ENCODE data around the gene USP12. TPM values are rescaled to one million over a fixed set of nuclear protein-coding genes. Genes with fewer than 3 reads are reported as not detected.
"Not testable (repeated sequence)": the region's sequence is repeated elsewhere in the genome, so short reads cannot be mapped to it uniquely, and the experiment has no call there.

The USP12 gene, protein sequence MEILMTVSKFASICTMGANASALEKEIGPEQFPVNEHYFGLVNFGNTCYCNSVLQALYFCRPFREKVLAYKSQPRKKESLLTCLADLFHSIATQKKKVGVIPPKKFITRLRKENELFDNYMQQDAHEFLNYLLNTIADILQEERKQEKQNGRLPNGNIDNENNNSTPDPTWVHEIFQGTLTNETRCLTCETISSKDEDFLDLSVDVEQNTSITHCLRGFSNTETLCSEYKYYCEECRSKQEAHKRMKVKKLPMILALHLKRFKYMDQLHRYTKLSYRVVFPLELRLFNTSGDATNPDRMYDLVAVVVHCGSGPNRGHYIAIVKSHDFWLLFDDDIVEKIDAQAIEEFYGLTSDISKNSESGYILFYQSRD
- 10 to 100 TPM; 11.6 to 23.0 TPM for total RNA-seq

DNA sequence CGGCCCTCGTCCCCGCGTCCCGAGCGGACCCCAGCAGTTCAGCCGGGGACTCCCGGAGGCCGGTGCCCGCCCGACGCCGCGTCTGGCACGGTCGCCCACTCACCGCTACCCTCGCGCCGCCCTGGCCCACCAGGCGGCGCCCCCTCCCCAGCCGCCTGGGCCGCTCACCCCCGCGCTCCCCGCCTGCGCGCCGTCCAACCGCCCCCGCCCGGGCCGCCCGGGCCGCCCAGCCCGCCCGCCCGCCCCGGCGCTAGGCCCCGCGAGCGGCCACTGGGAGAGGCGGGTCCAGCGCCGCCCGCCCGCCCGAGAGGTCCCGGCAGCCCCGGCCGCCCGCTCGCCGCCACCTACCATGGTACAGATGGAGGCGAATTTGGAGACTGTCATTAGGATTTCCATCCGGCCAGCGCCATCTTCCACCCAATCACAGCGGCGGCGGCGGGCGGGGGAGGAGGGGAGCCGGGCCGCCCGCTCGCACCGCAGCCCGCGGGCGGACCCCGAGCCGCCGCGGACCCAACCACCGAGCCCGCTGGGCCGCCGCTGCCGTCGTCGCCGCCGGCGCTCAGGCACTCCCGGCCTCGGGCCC is at the start of gene USP12:
Gene USP12 (minus strand): TSS at position 568 of the 583 bp plus-strand sequence. CDS start 172 bp downstream, at position 396.
- TF ChIP-seq, protein P1, sequence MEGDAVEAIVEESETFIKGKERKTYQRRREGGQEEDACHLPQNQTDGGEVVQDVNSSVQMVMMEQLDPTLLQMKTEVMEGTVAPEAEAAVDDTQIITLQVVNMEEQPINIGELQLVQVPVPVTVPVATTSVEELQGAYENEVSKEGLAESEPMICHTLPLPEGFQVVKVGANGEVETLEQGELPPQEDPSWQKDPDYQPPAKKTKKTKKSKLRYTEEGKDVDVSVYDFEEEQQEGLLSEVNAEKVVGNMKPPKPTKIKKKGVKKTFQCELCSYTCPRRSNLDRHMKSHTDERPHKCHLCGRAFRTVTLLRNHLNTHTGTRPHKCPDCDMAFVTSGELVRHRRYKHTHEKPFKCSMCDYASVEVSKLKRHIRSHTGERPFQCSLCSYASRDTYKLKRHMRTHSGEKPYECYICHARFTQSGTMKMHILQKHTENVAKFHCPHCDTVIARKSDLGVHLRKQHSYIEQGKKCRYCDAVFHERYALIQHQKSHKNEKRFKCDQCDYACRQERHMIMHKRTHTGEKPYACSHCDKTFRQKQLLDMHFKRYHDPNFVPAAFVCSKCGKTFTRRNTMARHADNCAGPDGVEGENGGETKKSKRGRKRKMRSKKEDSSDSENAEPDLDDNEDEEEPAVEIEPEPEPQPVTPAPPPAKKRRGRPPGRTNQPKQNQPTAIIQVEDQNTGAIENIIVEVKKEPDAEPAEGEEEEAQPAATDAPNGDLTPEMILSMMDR (IDR thresholded peaks at IDR 0.05) = peak in 1 of 2 donors; percentile 42
- H3K36me3 ChIP-seq = no peaks in the 10 kb centered on the region
- no peaks in the 10 kb centered on the region for H3K27me3 ChIP-seq
- H3K9me3 ChIP-seq = no peaks in the 10 kb centered on the region
- H3K4me1 ChIP-seq = peaks cover 0 to 44% of the 10 kb centered on the region in 2 donors
- no peak for DNase-seq (ENCODE audit: low spot score)
- H3K4me3 ChIP-seq = peak within 1 kb of the TSS; percentile 74 to 78
- H3K27ac ChIP-seq = peak within 1 kb of the TSS; percentile 95

DNA sequence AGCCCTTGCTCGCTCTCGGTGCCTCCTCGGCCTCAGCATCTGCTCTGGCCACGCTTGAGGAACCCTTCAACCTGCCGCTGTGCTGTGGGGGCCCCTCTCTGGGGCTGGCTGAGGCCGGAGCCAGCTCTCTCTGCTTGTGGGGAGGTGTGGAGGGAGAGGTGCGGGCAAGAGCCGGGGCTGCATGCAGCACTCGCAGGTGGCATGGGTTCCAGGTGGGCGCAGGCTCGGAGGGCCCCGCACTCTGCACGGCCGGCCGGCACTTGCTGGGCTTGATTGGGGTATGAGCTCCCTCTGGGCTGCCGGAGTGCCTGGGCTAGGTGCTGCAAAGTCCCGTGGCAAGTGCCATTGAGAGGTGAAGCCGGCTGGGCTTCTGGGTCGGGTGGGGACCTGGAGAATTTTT is 48.0 kb upstream of the USP12 start:
- H3K27ac ChIP-seq = no peak overlapping the region
- H3K36me3 ChIP-seq = no peaks in the 10 kb centered on the region
- no peaks in the 10 kb centered on the region for H3K9me3 ChIP-seq
- no peak for DNase-seq (ENCODE audit: low spot score)
- H3K4me1 ChIP-seq = no peaks in the 10 kb centered on the region
- no peaks in the 10 kb centered on the region for H3K27me3 ChIP-seq
- TF ChIP-seq, protein P1 (IDR thresholded peaks at IDR 0.05) = no peak
- H3K4me3 ChIP-seq = no peak overlapping the region

DNA sequence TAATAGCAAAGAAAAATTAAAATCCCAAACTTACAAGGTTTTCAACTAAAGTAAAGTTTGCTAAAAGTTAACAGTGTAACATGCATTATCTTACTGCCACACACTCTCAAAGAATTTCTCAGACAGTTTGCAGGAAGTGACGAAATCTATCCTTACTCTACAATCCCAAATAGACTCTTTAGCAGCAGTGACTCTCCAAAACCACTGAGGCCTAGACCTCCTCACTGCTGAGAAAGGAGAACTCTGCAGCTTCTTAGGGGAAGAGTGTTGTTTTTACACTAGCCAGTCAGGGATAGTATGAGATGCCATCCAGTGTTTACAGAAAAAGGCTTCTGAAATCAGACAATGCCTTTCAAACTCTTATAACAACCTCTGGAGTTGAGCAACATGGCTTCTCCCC is 47.2 kb upstream of the USP12 start:
- H3K27me3 ChIP-seq; H3K27ac ChIP-seq; DNase-seq (ENCODE audit: low spot score): not testable (repeated sequence)

DNA sequence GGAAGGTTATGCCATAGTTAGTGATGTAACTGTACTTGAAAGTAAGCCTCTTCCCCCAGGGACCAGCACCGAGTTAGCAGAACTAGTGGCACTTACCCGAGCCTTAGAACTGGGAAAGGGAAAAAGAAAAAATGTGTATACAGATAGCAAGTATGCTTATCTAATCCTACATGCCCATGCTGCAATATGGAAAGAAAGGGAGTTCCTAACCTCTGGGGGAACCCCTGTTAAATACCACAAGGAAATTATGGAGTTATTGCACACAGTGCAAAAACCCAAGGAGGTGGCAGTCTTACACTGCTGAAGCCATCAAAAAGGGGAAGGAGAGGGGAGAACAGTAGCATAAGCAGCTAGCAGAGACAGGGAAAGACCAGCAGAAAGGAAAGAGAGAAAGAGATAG is 46.2 kb upstream of the USP12 start:
- H3K36me3 ChIP-seq; DNase-seq (ENCODE audit: low spot score); H3K27me3 ChIP-seq; H3K4me3 ChIP-seq; H3K27ac ChIP-seq; H3K9me3 ChIP-seq; H3K4me1 ChIP-seq: not testable (repeated sequence)

More for the DNA sequence above, 47.2 kb upstream of the USP12 start:
- not testable (repeated sequence) for H3K4me3 ChIP-seq, H3K9me3 ChIP-seq, H3K36me3 ChIP-seq, H3K4me1 ChIP-seq

DNA sequence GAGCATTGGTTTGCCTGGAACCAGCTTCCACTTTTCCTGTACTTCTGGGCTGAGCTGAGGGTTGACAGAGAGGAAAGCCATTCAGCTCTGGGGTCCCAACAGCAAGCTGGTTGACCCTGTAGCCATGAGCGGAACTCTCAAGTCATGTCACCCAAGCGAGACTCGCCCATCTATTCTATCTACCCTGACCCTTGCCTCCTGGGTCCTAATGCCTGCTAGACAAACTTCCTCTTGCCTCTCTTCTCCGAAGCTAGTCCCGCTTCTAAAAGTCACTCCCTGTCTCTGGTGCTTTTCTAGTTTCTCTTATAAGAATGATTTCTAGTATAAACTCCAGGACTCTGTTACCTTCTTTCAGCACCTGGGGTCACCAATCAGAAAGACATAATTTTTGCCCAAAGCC is 41.8 kb upstream of the USP12 start:
- not testable (repeated sequence) for DNase-seq (ENCODE audit: low spot score); H3K27ac ChIP-seq; H3K27me3 ChIP-seq; H3K4me1 ChIP-seq; H3K36me3 ChIP-seq; H3K4me3 ChIP-seq
- H3K9me3 ChIP-seq = peaks cover 0 to 16% of the 10 kb centered on the region in 2 donors

DNA sequence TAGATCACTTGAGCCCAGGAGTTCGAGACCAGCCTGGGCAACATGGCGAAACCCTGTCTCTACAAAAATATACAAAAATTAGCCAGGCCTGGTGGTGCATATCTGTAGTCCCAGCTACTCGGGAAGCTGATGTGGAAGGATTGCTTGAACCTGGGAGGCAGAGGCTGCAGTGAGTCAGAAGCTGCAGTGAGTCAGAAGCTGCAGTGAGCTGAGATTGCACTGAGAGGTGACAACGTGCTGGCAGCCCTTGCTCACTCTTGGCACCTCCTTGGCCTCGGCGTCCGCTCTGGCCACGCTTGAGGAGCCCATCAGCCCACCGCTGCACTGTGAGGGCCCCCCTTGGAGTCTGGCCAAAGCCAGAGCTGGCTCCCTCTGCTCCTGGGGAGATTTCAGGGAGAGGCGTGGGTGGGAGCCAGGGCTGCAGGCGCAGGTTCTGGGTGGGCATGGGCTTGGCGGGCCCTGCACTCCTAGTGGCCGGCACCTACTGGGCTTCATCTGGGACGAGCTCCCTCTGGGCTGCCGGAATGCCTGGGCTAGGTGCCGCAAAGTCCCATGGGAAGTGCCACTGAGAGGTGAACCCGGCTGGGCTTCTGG is 40.3 kb upstream of the USP12 start:
- Histone ChIP-seq H3K36me3 (no peaks in the 10 kb centered on the region), H3K27ac (no peak overlapping the region), H3K27me3 (no peaks in the 10 kb centered on the region), H3K4me3 (no peak overlapping the region), H3K9me3 (peaks cover 0 to 16% of the 10 kb centered on the region in 2 donors), H3K4me1 (no peaks in the 10 kb centered on the region)
- no peak for DNase-seq (ENCODE audit: low spot score)
- TF ChIP-seq, protein P1 (IDR thresholded peaks at IDR 0.05) = no peak

DNA sequence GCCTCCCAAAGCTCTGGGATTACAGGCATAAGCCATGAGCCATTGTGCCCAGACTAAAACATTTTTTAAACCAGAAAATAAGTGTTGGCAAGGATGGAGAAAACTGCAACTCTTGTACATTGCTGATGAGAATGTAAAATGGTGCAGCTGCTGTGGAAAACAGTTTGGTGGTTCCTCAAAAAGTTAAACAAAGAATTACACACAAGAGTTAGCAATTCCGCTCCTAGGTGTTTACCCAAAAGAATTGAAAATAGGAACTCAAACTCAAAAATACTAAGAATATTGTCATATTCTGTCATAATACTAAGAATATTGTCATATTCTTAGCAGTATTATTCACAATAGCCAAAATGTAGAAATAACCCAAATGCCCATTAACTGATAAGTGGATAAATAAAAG is 39.7 kb upstream of the USP12 start:
- Histone ChIP-seq H3K27me3 (no peaks in the 10 kb centered on the region), H3K36me3 (no peaks in the 10 kb centered on the region), H3K4me3 (no peak overlapping the region), H3K4me1 (no peaks in the 10 kb centered on the region), H3K27ac (no peak overlapping the region), H3K9me3 (peaks cover 0 to 16% of the 10 kb centered on the region in 2 donors)
- no peak for DNase-seq (ENCODE audit: low spot score)
- TF ChIP-seq, protein P1 (IDR thresholded peaks at IDR 0.05) = no peak
